GM19324 (cell line): Measurements from ENCODE around the gene TRIM3.

Source experiments
- ATAC-seq: cut with Tn5 transposase; IDR thresholded peaks from one replicate; pipeline ENCODE4 v1.9.1; 2021; ENCODE audit warnings: mild to moderate bottlenecking, moderate library complexity; ENCODE audit not compliant: unreplicated experiment, low FRiP score

TRIM3 gene

GRCh38 chr11:6442441-6442840 is 31.3 kb downstream of the TRIM3 start:
- no peak for ATAC-seq

GRCh38 chr11:6440906-6441358 is 32.8 kb downstream of the TRIM3 start, which contains the start of gene HPX:
Gene HPX, minus strand, starts transcription at chr11:6440987. Its CDS starts 24 bp downstream, at chr11:6440963.
- ATAC-seq, result no peak

GRCh38 chr11:6438979-6439571 is 34.7 kb downstream of the TRIM3 start:
- no peak for ATAC-seq

GRCh38 chr11:6437993-6438392 is 35.7 kb downstream of the TRIM3 start:
- ATAC-seq, result no peak

GRCh38 chr11:6437423-6437822 is 36.3 kb downstream of the TRIM3 start:
- ATAC-seq, result no peak

GRCh38 chr11:6433998-6434660 is 39.6 kb downstream of the TRIM3 start:
- ATAC-seq, result no peak

- no peak for ATAC-seq
Measured at GRCh38 chr11:6431861-6432260, 41.9 kb downstream of the TRIM3 start.

- no peak for ATAC-seq
Measured at GRCh38 chr11:6427516-6427915, 46.2 kb downstream of the TRIM3 start.

- ATAC-seq, result no peak
Measured at GRCh38 chr11:6420677-6421076, 53.1 kb downstream of the TRIM3 start.

GRCh38 chr11:6419009-6419631 is 54.6 kb downstream of the TRIM3 start, which contains the start of gene APBB1:
Gene APBB1, minus strand, starts transcription at chr11:6419094. Its CDS starts 7,747 bp downstream, at chr11:6411347.
- no peak for ATAC-seq

GRCh38 chr11:6418557-6419008 is 55.2 kb downstream of the TRIM3 start:
- ATAC-seq, result no peak

GRCh38 chr11:6417907-6418556 is 55.7 kb downstream of the TRIM3 start:
- ATAC-seq, result no peak

GRCh38 chr11:6415797-6416196 is 57.9 kb downstream of the TRIM3 start:
- ATAC-seq, result no peak

- no peak for ATAC-seq
Measured at GRCh38 chr11:6414874-6415328, 58.8 kb downstream of the TRIM3 start.

- no peak for ATAC-seq
Measured at GRCh38 chr11:6413791-6414201, 59.9 kb downstream of the TRIM3 start.

- no peak for ATAC-seq
Measured at GRCh38 chr11:6411594-6412031, 62.1 kb downstream of the TRIM3 start.

- ATAC-seq, result no peak
Measured at GRCh38 chr11:6410695-6411430, 62.9 kb downstream of the TRIM3 start.

- no peak for ATAC-seq
Measured at GRCh38 chr11:6406370-6406769, 67.4 kb downstream of the TRIM3 start.

GRCh38 chr11:6405846-6406245 is 67.9 kb downstream of the TRIM3 start:
- ATAC-seq, result no peak

- no peak for ATAC-seq
Measured at GRCh38 chr11:6405052-6405667, 68.6 kb downstream of the TRIM3 start.
